CD4-positive, alpha-beta memory T cell (primary cell): Measurements from ENCODE around the gene SLC6A19. TPM values are rescaled to one million over a fixed set of nuclear protein-coding genes. Genes with fewer than 3 reads are reported as not detected.

Experiments used
- CTCF ChIA-PET: fragments of 350-600 bp; sonication (Branson Sonifier 250); formaldehyde crosslinking; loops from one replicate; lab custom pipeline; 2021; ENCODE audit warnings: inconsistent platforms; ENCODE audit not compliant: partially characterized antibody; lab: Charles Lee
- POLR2A ChIA-PET: fragments of 350-600 bp; sonication (Branson Sonifier 250); formaldehyde crosslinking; loops from one replicate; lab custom pipeline; 2021; ENCODE audit not compliant: partially characterized antibody; lab: Charles Lee
- DNase-seq, 5 donors: peaks; one replicate each; pipeline versions ENCODE4 v3.0.0 to v3.0.0-alpha.2; 2020 to 2022; ENCODE audit warnings: mixed read lengths in 1 of 5
- H3K27ac ChIP-seq: one replicate; pipeline ENCODE4 v1.7.0; 2013; ENCODE audit warnings: low read depth, low read length
- H3K27me3 ChIP-seq: 2 replicates; pipeline ENCODE4 v1.7.0; 2013; ENCODE audit warnings: mild to moderate bottlenecking, low read length, moderate library complexity; ENCODE audit not compliant: insufficient read depth
- H3K36me3 ChIP-seq: 2 replicates; pipeline ENCODE4 v1.7.0; 2013; ENCODE audit warnings: mild to moderate bottlenecking, low read length, moderate library complexity; ENCODE audit not compliant: insufficient read depth
- H3K4me1 ChIP-seq: 2 replicates; pipeline ENCODE4 v1.7.0; 2013; ENCODE audit warnings: mild to moderate bottlenecking, low read length, moderate library complexity; ENCODE audit not compliant: insufficient read depth
- H3K4me3 ChIP-seq, 2 donors: one replicate each; pipeline ENCODE4 v1.7.0; 2013; ENCODE audit warnings: low read length in 2 of 2, mild to moderate bottlenecking in 1 of 2
- H3K9me3 ChIP-seq, 2 donors: one replicate each; pipeline ENCODE4 v1.7.0; 2013; ENCODE audit warnings: low read length in 2 of 2, control low read depth in 1 of 2; ENCODE audit not compliant: control insufficient read depth in 1 of 2
- H3K27ac Mint-ChIP-seq, 7 donors: one replicate each; pipeline ENCODE4 v1.8.0; 2020 to 2021; ENCODE audit warnings: mixed read lengths in 7 of 7, mild to moderate bottlenecking in 6 of 7, inconsistent platforms in 3 of 7, moderate library complexity in 3 of 7
- H3K27me3 Mint-ChIP-seq, 2 donors: one replicate each; pipeline ENCODE4 v1.8.0; 2020 to 2021; ENCODE audit warnings: mixed read lengths in 2 of 2
- H3K36me3 Mint-ChIP-seq, 2 donors: one replicate each; pipeline ENCODE4 v1.8.0; 2020 to 2021; ENCODE audit warnings: mixed read lengths in 2 of 2, inconsistent platforms in 1 of 2, mild to moderate bottlenecking in 1 of 2
- H3K4me1 Mint-ChIP-seq, 4 donors: one replicate each; pipeline ENCODE4 v1.8.0; 2020 to 2021; ENCODE audit warnings: mixed read lengths in 4 of 4, mild to moderate bottlenecking in 1 of 4
- H3K4me3 Mint-ChIP-seq, 8 donors: one replicate each; pipeline ENCODE4 v1.8.0; 2020 to 2021; ENCODE audit warnings: mixed read lengths in 8 of 8, mild to moderate bottlenecking in 7 of 8, moderate library complexity in 6 of 8, inconsistent platforms in 3 of 8
- H3K9me3 Mint-ChIP-seq, 8 donors: one replicate each; pipeline ENCODE4 v1.8.0; 2020 to 2021; ENCODE audit warnings: mixed read lengths in 8 of 8, mild to moderate bottlenecking in 5 of 8, inconsistent platforms in 3 of 8, moderate library complexity in 1 of 8
- intact Hi-C: fragments of 100-400 bp; cut with micrococcal nuclease; formaldehyde crosslinking; loops from one replicate; pipeline ENCODE4 v1.15.1; 2023
- polyA plus RNA-seq, 2 donors: library from polyadenylated mRNA; unstranded; fragments of 300-500 nt; fragmentation: Illumina TruSeq; gene quantifications; one replicate each; pipeline ENCODE4 v1.2.3, GENCODE V29; 2021
- total RNA-seq, 2 experiments: library from RNA; stranded (reverse); gene quantifications; one replicate each; pipeline ENCODE4 v1.2.3, GENCODE V29; 2021

The SLC6A19 gene
- total and polyA plus RNA-seq, 4 experiments from 2014 or later, result not detected

DNA sequence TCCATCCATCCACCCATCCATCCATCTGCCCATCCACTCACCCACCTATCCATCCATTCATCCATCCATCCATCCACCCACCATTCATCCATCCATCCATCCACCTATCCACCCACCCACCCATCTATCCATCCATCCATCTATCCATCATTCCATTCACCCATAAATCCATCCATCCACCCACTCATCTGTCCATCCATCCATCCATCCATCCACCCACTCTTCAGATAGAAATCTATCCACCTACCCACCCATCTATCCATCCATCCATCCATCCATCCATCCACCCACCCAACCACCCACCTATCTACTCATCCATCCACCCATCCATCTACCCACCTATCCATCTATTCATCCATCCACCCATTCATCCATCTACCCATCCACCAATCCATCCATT lies 35.0 kb upstream of the SLC6A19 start:
- POLR2A ChIA-PET, result no interaction called here
- Mint-ChIP-seq H3K27me3 (peaks cover 7 to 21% of the 10 kb centered on the region in 2 donors), H3K9me3 (no peaks in the 10 kb centered on the region), H3K4me3 (no peak overlapping the region), H3K27ac (no peak overlapping the region), H3K36me3 (no peaks in the 10 kb centered on the region), H3K4me1 (peaks cover 5 to 14% (median 8%) of the 10 kb centered on the region in 4 donors)
- Histone ChIP-seq H3K4me1 (peaks cover 10% of the 10 kb centered on the region), H3K27me3 (no peaks in the 10 kb centered on the region), H3K4me3 (no peak overlapping the region), H3K9me3 (no peaks in the 10 kb centered on the region), H3K36me3 (no peaks in the 10 kb centered on the region), H3K27ac (no peak overlapping the region)
- no peak for DNase-seq
- CTCF ChIA-PET, result interaction anchor here (0.6 to 4.0 kb wide), 2 partner anchors 398 to 477 kb away, joined by 3 to 57 read pairs; no protein-coding TSS in a partner anchor
- intact Hi-C loops, result no loop called here

DNA sequence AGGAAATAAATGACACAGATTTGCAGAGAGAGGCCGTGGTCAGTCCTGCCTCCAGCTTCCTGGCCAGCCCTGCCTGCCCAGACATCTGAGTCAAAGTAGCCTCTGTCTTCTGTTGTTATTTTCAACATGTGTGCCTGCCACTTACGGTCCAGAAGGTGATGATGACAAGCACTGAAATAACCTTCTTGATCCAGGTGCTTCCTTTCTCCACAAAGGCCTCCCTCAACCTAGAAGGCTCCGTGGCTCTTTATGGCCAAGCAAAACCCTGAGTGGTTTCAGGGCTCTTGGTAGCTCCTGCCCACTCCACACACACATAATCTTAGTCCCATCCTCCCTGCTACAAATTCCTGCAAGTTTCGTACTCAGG lies 34.1 kb upstream of the SLC6A19 start:
- H3K36me3 ChIP-seq, result no peaks in the 10 kb centered on the region
- H3K4me1 ChIP-seq, result peaks cover 10% of the 10 kb centered on the region
- H3K4me3 ChIP-seq, result no peak overlapping the region
- H3K27ac ChIP-seq, result no peak overlapping the region
- Mint-ChIP-seq H3K36me3 (no peaks in the 10 kb centered on the region), H3K27ac (no peak overlapping the region), H3K9me3 (no peaks in the 10 kb centered on the region), H3K4me3 (peak overlapping the region in 1 of 8 donors; percentile 72), H3K27me3 (peaks cover 7 to 22% of the 10 kb centered on the region in 2 donors), H3K4me1 (peaks cover 5 to 14% (median 8%) of the 10 kb centered on the region in 4 donors)
- no peaks in the 10 kb centered on the region for H3K27me3 ChIP-seq
- intact Hi-C loops, result no loop called here
- ChIA-PET POLR2A (no interaction called here), CTCF (interaction anchor here (0.6 to 4.0 kb wide), 9 partner anchors 16 to 476 kb away, joined by 3 to 57 read pairs (median 4); no protein-coding TSS in a partner anchor)
- DNase-seq, result no peak
- no peaks in the 10 kb centered on the region for H3K9me3 ChIP-seq

DNA sequence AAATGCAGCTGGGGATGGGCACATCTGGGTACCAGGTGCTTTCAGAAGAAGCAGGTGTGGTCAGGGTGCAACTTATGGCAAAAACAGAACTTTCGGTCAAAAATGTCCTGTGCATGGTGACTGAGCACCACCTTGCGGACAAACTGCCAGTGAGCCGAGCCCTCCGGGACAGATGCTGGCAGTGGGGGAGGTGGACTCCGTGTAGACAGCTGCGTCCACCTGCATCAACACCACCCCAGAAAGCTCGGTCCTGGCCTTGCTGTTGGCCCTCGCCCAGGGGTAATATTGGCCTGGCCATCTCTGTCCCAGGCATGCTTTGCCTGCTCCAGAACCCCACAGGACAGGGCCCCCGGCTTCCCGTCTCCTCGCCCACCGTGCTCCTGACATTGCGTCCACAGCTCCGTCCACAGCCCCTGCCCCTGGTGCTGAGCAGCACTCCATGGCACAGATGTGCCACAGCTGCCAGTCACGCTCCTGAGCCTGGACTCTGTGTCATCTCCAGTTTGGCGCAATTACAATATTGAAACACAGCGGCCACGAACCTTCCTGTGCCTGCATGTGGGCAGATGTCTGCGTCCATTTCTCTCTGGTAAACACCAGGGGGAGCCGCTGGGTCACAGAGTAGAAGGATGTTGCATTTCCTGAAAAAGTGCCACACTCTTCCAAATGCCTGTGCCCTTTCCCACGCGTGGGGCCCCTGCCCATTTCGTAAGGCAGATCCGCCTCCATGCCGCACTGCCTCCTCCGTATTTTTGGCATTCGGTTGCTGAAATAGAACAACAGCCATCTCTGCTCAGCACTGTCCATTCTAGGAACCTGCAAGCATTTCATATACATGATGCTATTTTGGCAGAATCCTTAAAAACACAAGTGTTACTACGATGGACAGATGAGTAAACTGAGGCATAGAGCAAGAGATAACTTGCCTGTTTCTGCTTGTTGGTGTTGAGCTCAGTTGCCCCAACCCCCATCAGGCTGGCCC lies 33.4 kb upstream of the SLC6A19 start:
- Histone ChIP-seq H3K9me3 (no peaks in the 10 kb centered on the region), H3K4me1 (peaks cover 10% of the 10 kb centered on the region), H3K27me3 (no peaks in the 10 kb centered on the region), H3K36me3 (no peaks in the 10 kb centered on the region), H3K27ac (no peak overlapping the region), H3K4me3 (no peak overlapping the region)
- intact Hi-C loops, result loop anchor here (1.0 kb wide), 3 partner anchors 181 to 477 kb away; no protein-coding TSS in a partner anchor
- DNase-seq, result peak; percentile 65 to 73 (median 71)
- peak overlapping the region in 1 of 7 donors; percentile 8 for H3K27ac Mint-ChIP-seq
- ChIA-PET POLR2A (no interaction called here), CTCF (interaction anchor here (0.8 to 4.0 kb wide), 11 partner anchors 15 to 625 kb away, joined by 3 to 57 read pairs (median 4); no protein-coding TSS in a partner anchor)
- H3K9me3 Mint-ChIP-seq, result no peaks in the 10 kb centered on the region
- peak overlapping the region; percentile 43 to 86 (median 79) for H3K4me3 Mint-ChIP-seq
- peaks cover 5 to 18% (median 9%) of the 10 kb centered on the region in 4 donors for H3K4me1 Mint-ChIP-seq
- H3K36me3 Mint-ChIP-seq, result no peaks in the 10 kb centered on the region
- H3K27me3 Mint-ChIP-seq, result peaks cover 7 to 20% of the 10 kb centered on the region in 2 donors

DNA sequence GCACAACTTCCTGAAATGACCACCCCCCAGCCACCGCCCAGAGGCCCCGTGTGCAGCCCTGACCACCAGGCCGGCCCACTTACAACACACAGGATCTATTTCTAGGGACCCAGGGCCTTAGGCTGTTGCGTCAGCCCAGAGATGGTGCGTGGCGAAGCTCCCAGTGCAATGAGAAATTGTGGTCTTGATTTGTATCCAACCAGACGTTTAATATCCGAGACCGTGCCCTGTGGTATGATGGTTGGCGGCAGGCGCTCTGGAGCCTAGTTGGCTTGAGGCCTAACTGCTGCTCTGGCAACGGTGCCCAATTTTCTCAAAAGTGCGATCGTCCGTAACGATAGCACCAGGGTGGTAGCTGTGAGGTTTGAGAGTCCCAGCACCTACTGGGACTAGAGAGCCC lies 32.6 kb upstream of the SLC6A19 start:
- ChIA-PET POLR2A (no interaction called here), CTCF (interaction anchor here (0.8 to 4.0 kb wide), 8 partner anchors 45 to 624 kb away, joined by 3 to 57 read pairs (median 4); no protein-coding TSS in a partner anchor)
- no peaks in the 10 kb centered on the region for H3K9me3 ChIP-seq
- H3K4me3 ChIP-seq, result no peak overlapping the region
- H3K27me3 ChIP-seq, result no peaks in the 10 kb centered on the region
- no peaks in the 10 kb centered on the region for H3K36me3 ChIP-seq
- H3K4me1 Mint-ChIP-seq, result peaks cover 8 to 21% (median 10%) of the 10 kb centered on the region in 4 donors
- no peaks in the 10 kb centered on the region for H3K9me3 Mint-ChIP-seq
- H3K27ac ChIP-seq, result no peak overlapping the region
- H3K4me1 ChIP-seq, result peaks cover 10% of the 10 kb centered on the region
- H3K36me3 Mint-ChIP-seq, result no peaks in the 10 kb centered on the region
- no peak for DNase-seq
- no peak overlapping the region for H3K4me3 Mint-ChIP-seq
- no peak overlapping the region for H3K27ac Mint-ChIP-seq
- H3K27me3 Mint-ChIP-seq, result peaks cover 7 to 20% of the 10 kb centered on the region in 2 donors
- intact Hi-C loops, result loop anchor here (1.0 kb wide), 3 partner anchors 181 to 477 kb away; no protein-coding TSS in a partner anchor

DNA sequence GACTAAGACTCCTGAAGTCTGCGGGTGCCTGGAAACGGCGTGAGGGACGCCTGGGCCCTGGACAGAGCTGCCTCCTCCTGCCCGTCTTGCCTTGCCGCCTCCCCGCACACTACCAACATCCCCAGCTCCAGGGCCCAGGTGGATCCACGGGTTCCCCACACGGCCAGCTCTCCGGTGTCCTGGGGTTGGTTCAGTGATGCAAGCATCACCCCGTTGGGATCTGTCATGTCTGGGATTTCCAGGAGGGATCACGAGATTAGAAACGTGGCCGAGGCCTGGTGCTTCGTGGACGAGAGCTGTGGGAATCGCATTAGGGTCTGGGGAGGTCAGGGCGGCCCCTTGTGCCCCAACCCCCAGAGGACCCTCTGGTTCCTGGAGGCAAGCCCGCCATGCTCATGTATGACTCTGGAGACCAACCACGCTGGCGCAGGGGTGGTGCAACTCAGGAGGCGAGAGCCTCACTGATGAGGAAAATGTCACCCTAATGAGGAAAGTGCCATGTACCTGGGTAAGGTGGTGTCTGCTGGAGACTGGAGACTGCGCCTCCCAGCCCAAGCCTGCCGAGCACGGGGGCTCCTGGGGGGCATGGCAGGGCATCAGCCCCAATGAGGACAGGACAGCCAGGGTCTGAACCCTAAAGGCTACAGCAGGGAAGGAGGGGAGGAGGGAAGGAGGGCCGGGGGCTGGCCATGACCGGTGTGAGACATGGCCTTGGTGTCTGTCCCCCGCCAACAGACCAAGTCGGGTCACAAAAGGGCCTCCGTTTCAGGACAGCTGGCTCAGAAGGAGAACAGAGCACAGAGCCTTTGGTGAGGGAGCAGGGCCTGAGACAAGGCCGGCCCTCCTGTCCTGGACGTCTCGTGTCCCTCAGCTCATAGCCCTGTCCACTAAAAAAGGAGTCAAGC lies 31.9 kb upstream of the SLC6A19 start:
- no peak overlapping the region for H3K4me3 ChIP-seq
- Mint-ChIP-seq H3K27me3 (peaks cover 6 to 18% of the 10 kb centered on the region in 2 donors), H3K4me1 (peaks cover 8 to 21% (median 10%) of the 10 kb centered on the region in 4 donors), H3K27ac (no peak overlapping the region), H3K36me3 (no peaks in the 10 kb centered on the region), H3K4me3 (no peak overlapping the region), H3K9me3 (no peaks in the 10 kb centered on the region)
- no peaks in the 10 kb centered on the region for H3K36me3 ChIP-seq
- ChIA-PET CTCF (interaction anchor here (1.4 to 4.0 kb wide), 4 partner anchors 211 to 484 kb away, joined by 4 to 57 read pairs (median 6); no protein-coding TSS in a partner anchor), POLR2A (no interaction called here)
- intact Hi-C loops, result no loop called here
- H3K9me3 ChIP-seq, result no peaks in the 10 kb centered on the region
- peaks cover 10% of the 10 kb centered on the region for H3K4me1 ChIP-seq
- H3K27me3 ChIP-seq, result no peaks in the 10 kb centered on the region
- no peak overlapping the region for H3K27ac ChIP-seq
- DNase-seq, result no peak

DNA sequence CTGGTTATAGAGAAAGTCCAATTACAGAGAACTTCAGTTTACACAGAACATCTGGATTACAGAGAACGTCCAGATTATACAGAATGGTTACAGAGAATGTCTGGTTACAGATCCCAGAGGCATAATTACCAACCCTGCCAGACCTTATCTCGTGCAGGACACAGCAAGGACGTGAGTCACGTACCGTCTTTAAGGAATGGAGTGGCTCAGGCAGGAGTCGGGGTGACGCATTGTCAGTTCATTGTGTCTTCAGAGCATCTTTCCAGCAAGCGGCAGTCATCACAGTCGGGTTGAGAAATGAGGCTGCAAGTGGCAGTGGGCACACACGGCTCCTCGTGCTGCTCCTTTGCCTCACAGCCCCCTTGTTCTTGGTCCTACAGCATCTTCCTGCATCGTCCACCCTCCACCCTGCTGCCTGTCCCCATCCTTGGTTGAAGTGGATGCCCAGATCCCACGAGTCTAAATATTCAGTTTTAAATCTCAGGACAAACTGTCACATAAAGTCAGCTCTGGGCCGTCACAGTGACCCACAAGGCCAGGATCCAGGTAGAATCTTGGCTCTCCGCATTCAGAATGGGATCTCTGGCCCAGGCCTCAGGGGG lies 30.0 kb upstream of the SLC6A19 start:
- DNase-seq, result no peak
- CTCF ChIA-PET, result interaction anchor here (1.0 kb wide), 1 partner anchor 208 kb away, joined by 4 read pairs; no protein-coding TSS in a partner anchor

More for the DNA sequence above, 30.0 kb upstream of the SLC6A19 start:
- Histone ChIP-seq H3K27me3 (no peaks in the 10 kb centered on the region), H3K27ac (no peak overlapping the region), H3K9me3 (no peaks in the 10 kb centered on the region), H3K4me1 (peaks cover 10% of the 10 kb centered on the region), H3K36me3 (no peaks in the 10 kb centered on the region), H3K4me3 (no peak overlapping the region)
- peaks cover 4 to 9% of the 10 kb centered on the region in 2 donors for H3K27me3 Mint-ChIP-seq
- peaks cover 8 to 21% (median 10%) of the 10 kb centered on the region in 4 donors for H3K4me1 Mint-ChIP-seq
- H3K27ac Mint-ChIP-seq, result no peak overlapping the region
- no peak overlapping the region for H3K4me3 Mint-ChIP-seq
- intact Hi-C loops, result no loop called here
- H3K9me3 Mint-ChIP-seq, result no peaks in the 10 kb centered on the region
- POLR2A ChIA-PET, result no interaction called here
- no peaks in the 10 kb centered on the region for H3K36me3 Mint-ChIP-seq
